Measurements from ENCODE around the gene PRC1. TPM values are rescaled to one million over a fixed set of nuclear protein-coding genes. Genes with fewer than 3 reads are reported as not detected.

The PRC1 gene
- total and polyA plus RNA-seq, 2 of the 13 experiments (the other 11 are each of a cell fraction or from before 2014, with no cell fraction given) = 137 to 162 TPM

DNA sequence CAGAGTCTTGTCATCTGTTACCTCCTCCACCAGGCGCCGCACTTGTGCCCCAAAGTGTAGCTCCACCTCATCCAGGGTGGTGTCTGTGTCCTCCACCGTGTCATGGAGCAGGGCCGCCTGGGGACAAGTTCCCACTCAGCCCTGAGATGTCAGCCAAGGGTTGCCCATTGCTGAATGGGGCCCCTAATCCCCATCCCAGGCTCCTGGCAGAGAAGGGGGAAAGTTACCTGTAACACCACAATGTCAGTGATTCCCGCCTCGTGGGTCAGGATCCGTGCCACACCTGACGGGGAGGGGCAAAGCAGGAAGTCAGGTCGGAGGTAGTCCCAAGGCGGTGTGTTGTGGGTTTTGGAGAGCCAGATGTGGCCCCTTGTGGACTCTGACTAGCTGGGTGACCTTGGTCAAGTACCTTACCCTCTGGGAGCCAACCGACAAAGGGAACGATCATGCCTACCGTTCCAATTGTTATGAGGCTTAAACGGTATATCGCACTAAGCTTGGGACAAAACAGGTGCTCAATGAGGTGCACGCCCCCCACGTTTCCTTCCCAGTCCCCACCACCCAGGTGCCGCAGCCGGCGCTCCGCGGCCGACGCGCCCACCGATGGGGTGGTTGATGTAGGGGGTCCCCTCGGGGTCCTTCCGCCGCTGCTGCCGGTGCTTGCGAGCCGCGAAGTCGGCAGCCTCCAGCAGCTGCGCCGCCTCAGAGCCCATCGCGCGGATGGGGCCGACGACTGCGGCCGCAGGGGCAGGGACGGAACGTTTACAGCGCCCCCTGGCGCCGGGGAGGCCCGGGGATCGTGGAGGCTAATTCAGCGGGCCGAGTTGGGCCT is 62.3 kb downstream of the PRC1 start, which contains the start of gene HDDC3 (continued):
- TF ChIP-seq, protein P1, sequence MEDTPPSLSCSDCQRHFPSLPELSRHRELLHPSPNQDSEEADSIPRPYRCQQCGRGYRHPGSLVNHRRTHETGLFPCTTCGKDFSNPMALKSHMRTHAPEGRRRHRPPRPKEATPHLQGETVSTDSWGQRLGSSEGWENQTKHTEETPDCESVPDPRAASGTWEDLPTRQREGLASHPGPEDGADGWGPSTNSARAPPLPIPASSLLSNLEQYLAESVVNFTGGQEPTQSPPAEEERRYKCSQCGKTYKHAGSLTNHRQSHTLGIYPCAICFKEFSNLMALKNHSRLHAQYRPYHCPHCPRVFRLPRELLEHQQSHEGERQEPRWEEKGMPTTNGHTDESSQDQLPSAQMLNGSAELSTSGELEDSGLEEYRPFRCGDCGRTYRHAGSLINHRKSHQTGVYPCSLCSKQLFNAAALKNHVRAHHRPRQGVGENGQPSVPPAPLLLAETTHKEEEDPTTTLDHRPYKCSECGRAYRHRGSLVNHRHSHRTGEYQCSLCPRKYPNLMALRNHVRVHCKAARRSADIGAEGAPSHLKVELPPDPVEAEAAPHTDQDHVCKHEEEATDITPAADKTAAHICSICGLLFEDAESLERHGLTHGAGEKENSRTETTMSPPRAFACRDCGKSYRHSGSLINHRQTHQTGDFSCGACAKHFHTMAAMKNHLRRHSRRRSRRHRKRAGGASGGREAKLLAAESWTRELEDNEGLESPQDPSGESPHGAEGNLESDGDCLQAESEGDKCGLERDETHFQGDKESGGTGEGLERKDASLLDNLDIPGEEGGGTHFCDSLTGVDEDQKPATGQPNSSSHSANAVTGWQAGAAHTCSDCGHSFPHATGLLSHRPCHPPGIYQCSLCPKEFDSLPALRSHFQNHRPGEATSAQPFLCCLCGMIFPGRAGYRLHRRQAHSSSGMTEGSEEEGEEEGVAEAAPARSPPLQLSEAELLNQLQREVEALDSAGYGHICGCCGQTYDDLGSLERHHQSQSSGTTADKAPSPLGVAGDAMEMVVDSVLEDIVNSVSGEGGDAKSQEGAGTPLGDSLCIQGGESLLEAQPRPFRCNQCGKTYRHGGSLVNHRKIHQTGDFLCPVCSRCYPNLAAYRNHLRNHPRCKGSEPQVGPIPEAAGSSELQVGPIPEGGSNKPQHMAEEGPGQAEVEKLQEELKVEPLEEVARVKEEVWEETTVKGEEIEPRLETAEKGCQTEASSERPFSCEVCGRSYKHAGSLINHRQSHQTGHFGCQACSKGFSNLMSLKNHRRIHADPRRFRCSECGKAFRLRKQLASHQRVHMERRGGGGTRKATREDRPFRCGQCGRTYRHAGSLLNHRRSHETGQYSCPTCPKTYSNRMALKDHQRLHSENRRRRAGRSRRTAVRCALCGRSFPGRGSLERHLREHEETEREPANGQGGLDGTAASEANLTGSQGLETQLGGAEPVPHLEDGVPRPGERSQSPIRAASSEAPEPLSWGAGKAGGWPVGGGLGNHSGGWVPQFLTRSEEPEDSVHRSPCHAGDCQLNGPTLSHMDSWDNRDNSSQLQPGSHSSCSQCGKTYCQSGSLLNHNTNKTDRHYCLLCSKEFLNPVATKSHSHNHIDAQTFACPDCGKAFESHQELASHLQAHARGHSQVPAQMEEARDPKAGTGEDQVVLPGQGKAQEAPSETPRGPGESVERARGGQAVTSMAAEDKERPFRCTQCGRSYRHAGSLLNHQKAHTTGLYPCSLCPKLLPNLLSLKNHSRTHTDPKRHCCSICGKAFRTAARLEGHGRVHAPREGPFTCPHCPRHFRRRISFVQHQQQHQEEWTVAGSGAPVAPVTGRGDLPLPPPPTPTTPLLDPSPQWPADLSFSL (CRISPR knock-in tag; IDR thresholded peaks at IDR 0.05) = no peak
- TF ChIP-seq ZNF629 (CRISPR knock-in tag; conservative IDR thresholded peaks at IDR 0.05) = peak; percentile 71
- TF ChIP-seq, protein P2, sequence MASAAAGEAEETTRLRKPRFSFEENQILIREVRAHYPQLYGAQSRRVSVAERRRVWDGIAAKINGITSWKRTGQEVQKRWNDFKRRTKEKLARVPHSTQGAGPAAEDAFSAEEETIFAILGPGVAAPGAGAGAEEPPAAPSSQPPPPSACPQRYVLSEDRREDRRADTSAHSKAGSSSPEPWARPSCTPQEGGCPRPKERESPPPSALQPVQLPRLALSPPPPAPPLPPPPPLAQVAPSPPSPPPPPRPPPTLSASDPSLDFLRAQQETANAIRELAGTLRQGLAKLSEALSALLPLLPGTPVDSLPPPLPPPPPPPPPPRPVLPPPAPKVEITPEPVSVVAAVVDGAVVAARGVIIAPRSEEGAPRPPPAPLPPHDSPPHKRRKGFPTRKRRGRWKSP (CRISPR knock-in tag; IDR thresholded peaks at IDR 0.05) = peak; percentile 56; the same call in 1 of the 2 replicates
- peak; percentile 25; the same call in 1 of the 2 replicates for TF ChIP-seq ZNF670 (CRISPR knock-in tag; IDR thresholded peaks at IDR 0.05; ENCODE audit: borderline replicate concordance)
- TF ChIP-seq, protein P3, sequence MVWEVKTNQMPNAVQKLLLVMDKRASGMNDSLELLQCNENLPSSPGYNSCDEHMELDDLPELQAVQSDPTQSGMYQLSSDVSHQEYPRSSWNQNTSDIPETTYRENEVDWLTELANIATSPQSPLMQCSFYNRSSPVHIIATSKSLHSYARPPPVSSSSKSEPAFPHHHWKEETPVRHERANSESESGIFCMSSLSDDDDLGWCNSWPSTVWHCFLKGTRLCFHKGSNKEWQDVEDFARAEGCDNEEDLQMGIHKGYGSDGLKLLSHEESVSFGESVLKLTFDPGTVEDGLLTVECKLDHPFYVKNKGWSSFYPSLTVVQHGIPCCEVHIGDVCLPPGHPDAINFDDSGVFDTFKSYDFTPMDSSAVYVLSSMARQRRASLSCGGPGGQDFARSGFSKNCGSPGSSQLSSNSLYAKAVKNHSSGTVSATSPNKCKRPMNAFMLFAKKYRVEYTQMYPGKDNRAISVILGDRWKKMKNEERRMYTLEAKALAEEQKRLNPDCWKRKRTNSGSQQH (CRISPR knock-in tag; IDR thresholded peaks at IDR 0.05; ENCODE audit: low read depth) = peak; percentile 93
- TF ChIP-seq NR2C2 (CRISPR knock-in tag; IDR thresholded peaks at IDR 0.05; ENCODE audit: borderline replicate concordance) = peak; percentile 45; the same call in 1 of the 2 replicates
- TF ChIP-seq SRSF1 (optimal IDR thresholded peaks at IDR 0.05; ENCODE audit: low read depth, low read length) = peak; percentile 69
- TF ChIP-seq ZNF225 (CRISPR knock-in tag; IDR thresholded peaks at IDR 0.05) = no peak; the same call in 1 of the 2 replicates
- TF ChIP-seq, protein P4, sequence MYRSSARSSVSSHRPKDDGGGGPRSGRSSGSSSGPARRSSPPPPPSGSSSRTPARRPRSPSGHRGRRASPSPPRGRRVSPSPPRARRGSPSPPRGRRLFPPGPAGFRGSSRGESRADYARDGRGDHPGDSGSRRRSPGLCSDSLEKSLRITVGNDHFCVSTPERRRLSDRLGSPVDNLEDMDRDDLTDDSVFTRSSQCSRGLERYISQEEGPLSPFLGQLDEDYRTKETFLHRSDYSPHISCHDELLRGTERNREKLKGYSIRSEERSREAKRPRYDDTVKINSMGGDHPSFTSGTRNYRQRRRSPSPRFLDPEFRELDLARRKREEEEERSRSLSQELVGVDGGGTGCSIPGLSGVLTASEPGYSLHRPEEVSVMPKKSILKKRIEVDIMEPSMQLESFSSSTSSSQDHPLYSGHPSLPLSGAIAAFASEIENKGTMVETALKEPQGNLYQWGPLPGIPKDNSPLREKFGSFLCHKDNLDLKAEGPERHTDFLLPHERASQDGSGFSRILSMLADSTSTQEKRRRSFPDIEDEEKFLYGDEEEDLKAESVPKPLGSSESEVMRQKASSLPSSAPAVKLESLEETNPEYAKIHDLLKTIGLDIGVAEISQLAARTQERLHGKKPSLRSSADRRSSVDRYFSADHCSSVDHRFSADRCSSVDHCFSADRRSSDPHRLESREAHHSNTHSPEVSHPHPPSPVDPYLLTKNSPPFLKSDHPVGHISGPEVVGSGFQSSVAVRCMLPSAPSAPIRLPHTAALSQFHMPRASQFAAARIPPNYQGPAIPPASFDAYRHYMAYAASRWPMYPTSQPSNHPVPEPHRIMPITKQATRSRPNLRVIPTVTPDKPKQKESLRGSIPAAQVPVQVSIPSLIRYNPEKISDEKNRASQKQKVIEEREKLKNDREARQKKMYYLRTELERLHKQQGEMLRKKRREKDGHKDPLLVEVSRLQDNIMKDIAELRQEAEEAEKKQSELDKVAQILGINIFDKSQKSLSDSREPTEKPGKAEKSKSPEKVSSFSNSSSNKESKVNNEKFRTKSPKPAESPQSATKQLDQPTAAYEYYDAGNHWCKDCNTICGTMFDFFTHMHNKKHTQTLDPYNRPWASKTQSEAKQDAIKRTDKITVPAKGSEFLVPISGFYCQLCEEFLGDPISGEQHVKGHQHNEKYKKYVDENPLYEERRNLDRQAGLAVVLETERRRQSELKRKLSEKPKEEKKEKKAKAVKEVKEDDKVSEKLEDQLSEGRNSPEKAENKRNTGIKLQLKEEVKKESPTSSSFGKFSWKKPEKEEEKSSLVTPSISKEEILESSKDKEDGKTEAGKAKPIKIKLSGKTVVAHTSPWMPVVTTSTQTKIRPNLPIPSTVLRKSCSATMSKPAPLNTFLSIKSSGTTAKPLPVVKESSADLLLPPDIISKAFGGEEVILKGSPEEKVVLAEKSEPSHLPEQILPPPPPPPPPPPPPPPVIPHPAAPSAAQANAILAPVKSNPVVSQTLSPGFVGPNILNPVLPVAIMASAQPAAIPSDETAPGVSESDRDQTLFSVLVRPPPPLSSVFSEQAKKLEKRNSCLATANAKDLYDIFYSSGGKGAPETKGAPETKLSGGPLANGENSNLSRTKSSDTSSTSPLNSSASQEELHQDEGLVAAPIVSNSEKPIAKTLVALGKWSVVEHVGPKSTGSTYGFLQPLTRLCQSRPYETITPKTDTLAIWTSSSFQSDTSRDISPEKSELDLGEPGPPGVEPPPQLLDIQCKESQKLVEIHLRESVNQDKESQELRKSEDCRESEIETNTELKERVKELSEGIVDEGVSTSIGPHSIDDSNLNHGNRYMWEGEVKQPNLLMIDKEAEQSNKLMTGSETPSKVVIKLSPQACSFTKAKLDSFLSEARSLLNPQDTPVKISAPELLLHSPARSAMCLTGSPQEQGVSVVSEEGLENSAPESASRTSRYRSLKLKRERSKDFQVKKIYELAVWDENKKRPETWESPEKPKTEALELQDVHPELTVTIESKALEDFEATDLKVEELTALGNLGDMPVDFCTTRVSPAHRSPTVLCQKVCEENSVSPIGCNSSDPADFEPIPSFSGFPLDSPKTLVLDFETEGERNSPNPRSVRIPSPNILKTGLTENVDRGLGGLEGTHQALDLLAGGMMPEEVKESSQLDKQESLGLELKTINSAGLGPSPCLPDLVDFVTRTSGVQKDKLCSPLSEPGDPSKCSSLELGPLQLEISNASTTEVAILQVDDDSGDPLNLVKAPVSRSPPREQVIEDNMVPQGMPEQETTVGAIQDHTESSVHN (CRISPR knock-in tag; IDR thresholded peaks at IDR 0.05) = 0 out of 2 replicates have a peak, but pooled peaks have one; percentile 23

Measured in HepG2 (cell line).